ENCODE data around the gene TCEANC2.

TCEANC2 gene

DNA sequence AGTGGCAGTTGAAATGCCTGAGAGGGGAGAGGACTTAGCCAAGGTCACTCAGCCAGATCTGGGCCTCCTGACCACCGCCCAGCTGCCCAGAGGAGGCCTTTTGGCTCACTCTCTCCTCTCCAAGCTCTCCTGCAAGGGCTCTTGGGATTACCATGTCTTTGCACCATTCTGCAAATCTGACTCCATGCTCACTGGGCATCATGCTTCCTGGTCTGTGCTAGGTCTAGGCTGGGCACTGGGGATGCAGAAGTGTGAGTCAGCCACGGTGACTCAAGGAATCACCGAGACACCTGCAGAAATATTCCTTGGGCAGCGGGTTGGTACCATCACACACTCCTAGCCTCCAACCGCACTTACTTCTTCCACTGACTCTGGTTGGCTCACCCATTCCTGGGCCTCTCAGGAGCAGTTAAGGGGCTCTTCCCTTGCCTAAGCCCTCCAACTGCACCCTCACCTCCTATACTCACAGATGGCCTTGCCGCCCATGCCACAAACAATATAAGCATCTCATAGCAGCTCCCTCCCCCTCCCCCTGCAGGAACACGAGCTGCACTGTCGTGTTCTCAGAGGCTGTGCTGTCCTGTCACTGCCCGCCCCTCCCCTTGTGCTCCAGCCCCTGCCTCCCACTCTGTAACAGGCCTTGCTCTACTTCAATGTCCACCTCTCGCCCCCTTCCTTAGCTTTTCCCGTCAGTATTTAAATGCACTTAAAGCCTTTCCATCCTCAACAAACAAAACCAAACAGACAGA, 64.6 kb downstream of the TCEANC2 start:
- DNase-seq: no peak

DNA sequence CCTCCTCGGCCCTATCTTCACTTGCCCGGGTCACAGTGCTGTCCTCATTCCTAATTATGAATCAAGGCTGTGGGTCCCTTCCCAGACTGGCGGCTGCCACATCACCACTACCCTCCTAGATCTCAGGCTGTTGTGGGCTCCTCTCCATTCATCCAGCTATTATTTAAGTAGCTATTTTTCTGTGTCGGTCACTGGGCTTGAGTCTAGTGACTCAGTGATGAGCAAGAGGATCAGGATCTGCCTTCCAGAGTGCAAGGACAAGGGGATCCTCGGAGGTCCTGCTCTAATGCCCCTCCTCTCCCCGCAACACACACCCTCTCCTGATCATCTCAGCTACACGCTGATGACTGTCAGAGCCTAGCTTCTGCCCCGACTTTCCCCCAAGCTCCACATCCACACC, 65.3 kb downstream of the TCEANC2 start:
- DNase-seq: no peak

GRCh38 chr1:54120018-54120697, 66.8 kb downstream of the TCEANC2 start:
- no peak for DNase-seq

- DNase-seq: no peak
These were observed 67.5 kb downstream of the TCEANC2 start for GRCh38 chr1:54120698-54121481.

- DNase-seq: peak; percentile 61
These were observed 68.2 kb downstream of the TCEANC2 start for GRCh38 chr1:54121482-54122134.

GRCh38 chr1:54122135-54122751, 68.8 kb downstream of the TCEANC2 start:
- DNase-seq: no peak

GRCh38 chr1:54122992-54123391, 69.6 kb downstream of the TCEANC2 start:
- DNase-seq: no peak

DNA sequence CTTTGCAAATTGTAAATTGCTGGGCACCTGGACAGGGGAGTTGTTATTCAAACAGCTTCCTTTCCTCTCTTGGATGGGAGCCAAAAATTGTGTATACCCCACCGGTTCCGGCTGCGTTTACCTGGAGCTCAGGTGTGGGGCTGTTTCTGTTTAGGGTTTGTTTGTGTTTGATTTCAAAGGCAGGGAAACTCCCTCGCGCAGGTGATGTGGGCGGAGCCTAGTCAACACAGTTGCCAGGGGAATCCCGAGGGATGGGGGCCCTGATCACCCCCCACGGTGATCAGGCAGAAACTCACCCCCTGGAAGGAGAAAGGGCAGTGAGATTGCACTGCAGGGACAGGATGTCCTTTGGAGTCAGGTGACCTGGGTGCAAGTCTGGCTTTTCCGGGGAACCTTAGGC, 71.1 kb downstream of the TCEANC2 start:
- no peak for DNase-seq

DNA sequence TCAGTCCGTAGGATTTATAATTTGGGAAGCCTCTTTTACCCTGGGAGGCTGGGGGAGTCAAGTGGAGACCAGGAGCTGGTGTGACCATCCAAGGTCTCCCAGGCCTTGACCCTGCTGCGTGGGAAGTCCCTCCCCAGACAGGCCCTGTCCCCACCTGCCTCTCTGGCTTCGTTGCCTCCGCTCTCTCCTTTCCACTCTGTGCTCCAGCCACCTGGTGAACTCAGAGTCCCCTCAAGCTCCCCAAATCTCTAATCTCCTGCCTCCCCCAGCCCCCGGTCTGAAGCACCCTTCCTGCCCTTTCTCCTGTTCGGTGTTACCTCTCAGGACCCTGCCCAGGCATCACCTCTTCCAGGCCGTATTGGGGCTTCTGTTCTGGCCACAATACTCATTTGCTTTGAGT, 71.5 kb downstream of the TCEANC2 start:
- DNase-seq: no peak

DNA sequence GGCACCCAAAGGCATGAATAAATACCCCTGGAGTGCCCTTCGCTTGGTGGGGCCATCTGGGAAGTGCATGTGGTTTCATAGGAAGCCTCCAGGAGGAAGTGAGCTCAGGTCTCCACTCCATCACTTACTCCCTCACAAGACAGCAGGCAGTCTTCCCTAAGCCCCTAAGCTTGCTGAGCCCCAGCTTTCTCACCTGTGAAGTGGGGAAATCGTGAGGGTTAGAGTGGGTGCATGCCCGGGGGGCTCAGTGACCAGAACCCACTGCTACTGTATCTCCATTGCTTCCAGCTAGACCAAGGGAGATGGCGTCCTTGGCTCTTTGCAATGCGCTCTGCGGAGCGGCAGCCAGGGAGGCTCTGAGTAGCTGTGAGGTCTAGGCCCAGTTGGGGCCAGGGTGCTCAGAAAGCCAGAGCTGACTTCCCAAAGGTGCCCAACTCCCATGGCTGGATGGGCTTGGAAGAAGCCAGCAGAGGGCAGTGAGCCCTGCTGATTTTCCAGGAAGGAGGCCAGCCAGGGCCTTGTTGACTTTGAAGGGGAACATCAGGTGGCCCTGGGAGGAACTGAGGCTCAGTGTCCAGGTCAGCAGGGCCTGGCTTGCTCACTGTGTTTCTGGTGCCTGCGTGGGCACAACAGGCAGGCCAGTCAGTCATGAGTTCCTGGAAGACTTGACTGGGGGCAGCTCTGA, 72.1 kb downstream of the TCEANC2 start:
- no peak for DNase-seq

- DNase-seq: no peak
These were observed 72.9 kb downstream of the TCEANC2 start for GRCh38 chr1:54126271-54126815.

- DNase-seq: no peak
These were observed 74.3 kb downstream of the TCEANC2 start for GRCh38 chr1:54127594-54128300.

DNA sequence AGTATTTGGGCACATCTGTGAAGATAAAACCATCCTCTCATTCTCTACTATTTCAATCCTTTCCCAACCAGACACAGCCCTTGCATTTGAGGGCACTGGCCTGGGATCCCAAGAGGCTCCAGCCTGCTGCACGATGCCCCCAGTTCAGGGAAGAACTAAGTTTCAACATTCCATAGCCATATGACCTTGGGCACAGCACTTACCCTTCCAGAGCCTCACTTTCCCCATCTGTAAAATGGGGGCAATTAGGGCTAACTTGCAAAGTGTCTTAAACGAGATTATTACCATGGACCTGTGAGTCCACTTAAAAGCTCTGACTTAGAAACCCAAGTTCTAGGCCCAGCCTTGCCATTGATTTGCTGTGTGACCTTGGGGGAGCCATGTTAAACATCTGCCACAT, 76.5 kb downstream of the TCEANC2 start:
- no peak for DNase-seq

DNA sequence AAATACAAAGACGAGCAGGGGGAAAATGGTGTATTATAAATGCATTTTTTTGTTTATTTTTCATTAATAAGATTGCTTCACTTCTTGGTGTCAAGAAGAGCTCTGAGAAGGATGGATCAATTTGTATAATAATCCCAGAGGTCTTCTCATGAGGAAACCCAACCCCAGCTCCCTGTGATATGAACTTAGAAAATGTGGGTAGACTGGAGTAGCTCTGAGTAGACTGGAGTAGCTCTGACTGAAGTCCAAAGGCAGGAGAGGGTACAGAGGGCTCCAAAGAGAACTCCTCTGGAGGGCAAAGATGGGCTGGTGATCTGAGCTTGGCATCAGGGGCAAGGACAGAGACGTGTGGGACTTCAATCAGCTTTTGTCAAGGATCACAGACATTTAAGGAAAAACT, 78.0 kb downstream of the TCEANC2 start:
- no peak for DNase-seq

DNA sequence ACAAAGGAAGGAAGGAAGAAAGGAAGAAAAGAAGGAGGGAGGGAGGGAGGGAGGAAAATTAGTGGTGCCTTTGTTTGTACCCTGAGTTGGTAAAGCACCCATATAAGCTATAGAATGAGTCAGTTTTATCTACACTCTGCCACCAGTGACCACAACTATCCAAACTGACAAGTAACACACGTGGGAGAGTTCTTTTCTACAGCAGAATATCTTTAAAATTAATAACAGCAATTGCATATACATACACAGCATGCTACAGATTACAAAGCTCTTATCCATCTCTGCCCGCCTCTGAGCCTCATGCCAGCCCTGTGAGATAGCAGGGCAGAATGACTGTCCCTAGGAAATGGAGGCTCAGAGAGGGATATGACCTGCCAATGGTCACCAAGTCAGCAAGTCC, 79.1 kb downstream of the TCEANC2 start:
- DNase-seq: no peak

GRCh38 chr1:54134295-54134694, 80.9 kb downstream of the TCEANC2 start:
- DNase-seq: no peak

DNA sequence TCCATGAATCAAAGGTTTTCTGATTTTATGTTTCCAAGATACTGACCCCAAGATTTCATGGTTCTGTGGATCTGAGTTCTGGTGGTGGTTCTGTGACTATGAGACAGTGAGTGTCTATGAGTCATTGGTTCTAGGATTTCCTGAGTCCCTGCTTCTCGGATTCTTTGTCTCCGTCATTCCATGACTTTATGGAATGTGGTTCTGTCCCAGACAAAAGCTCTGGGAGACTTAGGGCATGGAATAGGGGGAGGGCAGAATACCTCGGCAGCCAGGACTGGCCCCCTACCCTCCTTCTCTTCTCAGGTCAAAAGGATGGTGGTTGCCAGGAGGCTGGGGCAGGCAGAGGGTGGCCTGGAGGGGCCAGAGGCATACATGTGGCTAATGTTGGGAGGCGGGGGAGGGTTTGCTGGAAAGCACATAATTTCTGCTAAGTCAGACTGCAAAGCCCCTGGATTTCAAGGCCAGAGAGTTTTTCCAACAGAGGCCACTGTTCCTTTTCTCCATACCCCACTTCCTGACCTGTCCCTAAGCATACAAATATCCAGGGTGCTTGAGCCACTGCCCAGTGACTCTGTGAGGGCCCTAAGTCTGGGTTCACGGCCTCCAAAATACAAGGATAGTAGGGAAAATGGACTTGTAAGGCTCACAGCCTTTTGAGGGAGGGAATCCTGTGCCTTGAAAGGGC, 82.2 kb downstream of the TCEANC2 start:
- no peak for DNase-seq

DNA sequence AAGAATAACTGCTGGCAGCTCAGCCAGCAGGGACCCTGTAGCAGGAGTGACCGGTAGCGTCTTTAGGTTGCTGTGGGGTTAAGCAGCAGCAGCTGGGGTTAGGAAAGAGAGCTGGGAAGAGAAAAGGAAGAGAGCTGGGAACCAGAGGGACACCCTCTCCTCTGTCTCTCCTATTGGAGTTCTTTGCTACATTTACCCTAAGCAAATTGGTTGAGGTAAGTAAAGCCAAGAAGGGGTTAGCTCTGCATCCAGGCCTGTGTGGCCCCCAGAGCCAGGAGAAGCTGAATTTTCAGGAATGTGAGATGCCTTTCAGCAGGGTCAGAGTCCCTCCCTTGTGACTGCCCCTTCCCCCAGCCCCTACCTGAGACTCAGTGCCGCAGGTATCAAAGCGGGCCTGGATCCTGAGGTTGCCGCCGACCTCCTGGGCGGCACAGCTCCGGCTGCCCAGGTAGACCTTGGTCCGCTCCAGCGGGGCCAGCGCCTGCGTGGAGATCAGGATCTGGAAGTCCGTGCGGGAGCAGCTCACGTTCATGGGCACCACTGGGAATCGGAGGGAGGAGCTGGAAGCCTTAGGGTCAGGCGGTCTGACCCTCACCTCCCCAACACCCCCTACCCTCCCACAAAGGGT, 83.0 kb downstream of the TCEANC2 start:
- DNase-seq: no peak

- no peak for DNase-seq
These were observed 83.6 kb downstream of the TCEANC2 start for GRCh38 chr1:54136963-54137533.

Data from CD4-positive, alpha-beta T cell treated with Interleukin-12 subunit alpha and Interleukin-12 subunit beta, for 1 hour (primary cell).